Uterus (tissue), 4 donors: ENCODE results near the gene FAT1. TPM values are rescaled to one million over a fixed set of nuclear protein-coding genes. Genes with fewer than 3 reads are reported as not detected.
"Not testable (repeated sequence)": the region's sequence is repeated elsewhere in the genome, so short reads cannot be mapped to it uniquely, and the experiment has no call there.

Experiments
- DNase-seq, 2 donors: peaks; one replicate each; pipeline ENCODE4 v3.0.0-alpha.2; 2019 to 2020
- H3K27ac ChIP-seq, 2 donors: fragments of 200-600 bp; sonication (generic); 1 replicate in 1 of 2; 2 replicates in 1 of 2; pipeline ENCODE4 v1.5.1; 2016 to 2018
- H3K27me3 ChIP-seq, 2 donors: fragments of 200-600 bp; sonication (generic); one replicate each; pipeline ENCODE4 v1.5.1; 2018 to 2019; ENCODE audit warnings: control low read depth in 1 of 2
- H3K36me3 ChIP-seq, 2 donors: fragments of 200-600 bp; sonication (generic); one replicate each; pipeline ENCODE4 v1.5.1; 2019; ENCODE audit warnings: control low read depth in 1 of 2
- H3K4me1 ChIP-seq, 2 donors: fragments of 200-600 bp; sonication (generic); one replicate each; pipeline ENCODE4 v1.5.1; 2018 to 2019; ENCODE audit warnings: control low read depth in 1 of 2
- H3K4me3 ChIP-seq, 2 donors: fragments of 200-600 bp; sonication (generic); 1 replicate in 1 of 2; 2 replicates in 1 of 2; pipeline ENCODE4 v1.5.1; 2018 to 2019; ENCODE audit warnings: mild to moderate bottlenecking in 1 of 2
- H3K9me3 ChIP-seq, 2 donors: fragments of 200-600 bp; sonication (generic); one replicate each; pipeline ENCODE4 v1.5.1; 2019; ENCODE audit warnings: control low read depth in 1 of 2
- POLR2A ChIP-seq, 2 donors: fragments of 450-650 bp; IDR thresholded peaks; one replicate each; pipeline ENCODE4 v1.6.1; 2016; ENCODE audit warnings: antibody characterized with exemption in 2 of 2, mild to moderate bottlenecking in 1 of 2, moderate library complexity in 1 of 2
- intact Hi-C: fragments of 100-400 bp; cut with DNase I; formaldehyde crosslinking; loops from one replicate; pipeline ENCODE4 v1.15.1; 2023; ENCODE audit warnings: low total_unique reads
- total RNA-seq, 4 donors: library from RNA; depleted of rRNA in 3 of 4; stranded (reverse); fragments of >200 nt in 3 of 4; gene quantifications; one replicate each; pipeline versions ENCODE4 v1.1.0 to v1.2.4, GENCODE V29; 2014 to 2023
- TF ChIP-seq, protein P1 (sequence below), 4 experiments: fragments of 200-600 bp in 2 of 4; fragments of 450-650 bp in 2 of 4; sonication (generic) in 2 of 4; IDR thresholded peaks; one replicate each; pipeline ENCODE4 v1.5.1; 2016 to 2019; ENCODE audit warnings: antibody characterized with exemption in 4 of 4, mild to moderate bottlenecking in 2 of 4, moderate library complexity in 1 of 4
- donor health status: DM: yes; HTN: yes; CAD: no.

Gene FAT1
- total RNA-seq, 4 donors from 2014 or later: 11.5 to 245 (median 52.5) TPM

- Histone ChIP-seq H3K27me3 (no peaks in the 10 kb centered on the region), H3K9me3 (no peaks in the 10 kb centered on the region), H3K36me3 (no peaks in the 10 kb centered on the region), H3K4me1 (no peaks in the 10 kb centered on the region), H3K4me3 (no peak overlapping the region), H3K27ac (no peak overlapping the region)
- TF ChIP-seq, protein P1, sequence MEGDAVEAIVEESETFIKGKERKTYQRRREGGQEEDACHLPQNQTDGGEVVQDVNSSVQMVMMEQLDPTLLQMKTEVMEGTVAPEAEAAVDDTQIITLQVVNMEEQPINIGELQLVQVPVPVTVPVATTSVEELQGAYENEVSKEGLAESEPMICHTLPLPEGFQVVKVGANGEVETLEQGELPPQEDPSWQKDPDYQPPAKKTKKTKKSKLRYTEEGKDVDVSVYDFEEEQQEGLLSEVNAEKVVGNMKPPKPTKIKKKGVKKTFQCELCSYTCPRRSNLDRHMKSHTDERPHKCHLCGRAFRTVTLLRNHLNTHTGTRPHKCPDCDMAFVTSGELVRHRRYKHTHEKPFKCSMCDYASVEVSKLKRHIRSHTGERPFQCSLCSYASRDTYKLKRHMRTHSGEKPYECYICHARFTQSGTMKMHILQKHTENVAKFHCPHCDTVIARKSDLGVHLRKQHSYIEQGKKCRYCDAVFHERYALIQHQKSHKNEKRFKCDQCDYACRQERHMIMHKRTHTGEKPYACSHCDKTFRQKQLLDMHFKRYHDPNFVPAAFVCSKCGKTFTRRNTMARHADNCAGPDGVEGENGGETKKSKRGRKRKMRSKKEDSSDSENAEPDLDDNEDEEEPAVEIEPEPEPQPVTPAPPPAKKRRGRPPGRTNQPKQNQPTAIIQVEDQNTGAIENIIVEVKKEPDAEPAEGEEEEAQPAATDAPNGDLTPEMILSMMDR (IDR thresholded peaks at IDR 0.05): no peak
- no peak for TF ChIP-seq POLR2A (IDR thresholded peaks at IDR 0.05)
- intact Hi-C loops: no loop called here
- DNase-seq: no peak
These were observed 57.4 kb downstream of the FAT1 start for GRCh38 chr4:186666252-186666651.

GRCh38 chr4:186660403-186660802, 63.3 kb downstream of the FAT1 start:
- no peak overlapping the region for H3K27ac ChIP-seq
- H3K4me1 ChIP-seq: no peaks in the 10 kb centered on the region
- TF ChIP-seq POLR2A (IDR thresholded peaks at IDR 0.05): no peak
- TF ChIP-seq, protein P1 (IDR thresholded peaks at IDR 0.05): no peak
- no peaks in the 10 kb centered on the region for H3K9me3 ChIP-seq
- no peaks in the 10 kb centered on the region for H3K36me3 ChIP-seq
- DNase-seq: no peak
- intact Hi-C loops: no loop called here
- H3K27me3 ChIP-seq: no peaks in the 10 kb centered on the region
- no peak overlapping the region for H3K4me3 ChIP-seq

DNA sequence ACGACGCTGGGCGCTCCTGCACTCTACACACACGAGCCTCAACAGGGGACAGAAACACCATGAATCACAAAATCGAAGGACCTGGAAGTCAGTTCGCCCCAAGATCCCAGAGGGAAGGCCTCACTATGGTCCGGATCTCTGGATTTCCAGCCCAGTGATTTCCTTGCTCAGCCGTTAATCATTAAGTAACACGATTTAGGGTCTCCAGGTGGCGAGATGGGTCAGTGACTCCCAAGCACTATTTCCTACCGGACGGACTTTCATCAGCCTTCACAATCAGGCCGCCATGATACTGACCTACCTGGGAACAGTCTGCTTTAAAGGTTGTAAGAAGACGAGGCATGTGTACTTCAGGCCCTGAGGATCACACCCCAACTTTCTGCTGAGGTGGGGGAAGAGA, 63.7 kb downstream of the FAT1 start:
- H3K4me1 ChIP-seq: no peaks in the 10 kb centered on the region
- H3K36me3 ChIP-seq: no peaks in the 10 kb centered on the region
- no peak overlapping the region for H3K4me3 ChIP-seq
- no peak overlapping the region for H3K27ac ChIP-seq
- DNase-seq: no peak
- no peaks in the 10 kb centered on the region for H3K27me3 ChIP-seq
- no peaks in the 10 kb centered on the region for H3K9me3 ChIP-seq
- TF ChIP-seq, protein P1 (IDR thresholded peaks at IDR 0.05): no peak
- no peak for TF ChIP-seq POLR2A (IDR thresholded peaks at IDR 0.05)
- intact Hi-C loops: no loop called here

GRCh38 chr4:186659456-186659855, 64.2 kb downstream of the FAT1 start:
- H3K27ac ChIP-seq, intact Hi-C loops, H3K36me3 ChIP-seq, H3K4me1 ChIP-seq, DNase-seq, H3K9me3 ChIP-seq, H3K4me3 ChIP-seq, H3K27me3 ChIP-seq: not testable (repeated sequence)

- H3K36me3 ChIP-seq: no peaks in the 10 kb centered on the region
- no peak overlapping the region for H3K4me3 ChIP-seq
- H3K27me3 ChIP-seq: no peaks in the 10 kb centered on the region
- H3K27ac ChIP-seq: no peak overlapping the region
- H3K9me3 ChIP-seq: no peaks in the 10 kb centered on the region
- TF ChIP-seq, protein P1 (IDR thresholded peaks at IDR 0.05): no peak
- TF ChIP-seq POLR2A (IDR thresholded peaks at IDR 0.05): no peak
- intact Hi-C loops: no loop called here
- no peak for DNase-seq
- H3K4me1 ChIP-seq: no peaks in the 10 kb centered on the region
These were observed 65.0 kb downstream of the FAT1 start for GRCh38 chr4:186658657-186659056.

DNA sequence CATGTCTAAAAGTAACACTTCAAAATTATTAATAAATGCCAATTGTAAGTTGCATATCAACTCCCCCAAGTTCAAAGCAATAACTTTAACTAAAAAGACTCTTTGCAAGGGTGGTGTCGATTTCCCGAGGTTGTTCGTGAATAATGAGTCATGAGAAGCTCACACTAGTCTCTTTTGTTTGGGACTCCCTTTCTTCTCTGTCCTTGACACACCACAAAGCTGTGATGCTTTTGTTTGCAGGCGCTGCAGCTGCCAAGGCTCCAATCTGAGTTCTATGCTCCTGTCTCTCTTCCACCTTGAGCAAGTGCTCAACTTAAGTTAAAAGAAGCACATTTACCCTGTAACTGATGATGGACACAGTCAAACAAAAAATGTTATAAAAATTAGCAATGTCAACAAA, 65.9 kb downstream of the FAT1 start:
- Histone ChIP-seq H3K27ac (no peak overlapping the region), H3K36me3 (no peaks in the 10 kb centered on the region), H3K4me1 (no peaks in the 10 kb centered on the region), H3K9me3 (no peaks in the 10 kb centered on the region), H3K4me3 (no peak overlapping the region), H3K27me3 (no peaks in the 10 kb centered on the region)
- no peak for DNase-seq
- intact Hi-C loops: no loop called here
- no peak for TF ChIP-seq POLR2A (IDR thresholded peaks at IDR 0.05)
- TF ChIP-seq, protein P1 (IDR thresholded peaks at IDR 0.05): no peak
